K562 (cell line): ENCODE results near the gene TMEM87B. TPM values are rescaled to one million over a fixed set of nuclear protein-coding genes. Genes with fewer than 3 reads are reported as not detected.

ENCODE experiments used
- ATAC-seq: fragments of 200-7000 bp; cut with Tn5 transposase; 3 replicates; pipeline ENCODE4 v1.9.1; 2020; ENCODE audit warnings: moderate library complexity
- BruUV-seq: library from RNA; stranded (reverse); fragments of 400-500 nt; replicated peaks from 2 replicates; lab custom pipeline; 2021; lab: Mats Ljungman, UMichigan
- CTCF ChIA-PET: fragments of 300-600 bp; formaldehyde crosslinking; extraction: SDS; loops from one replicate; lab custom pipeline; 2021; ENCODE audit warnings: low intra/inter-chr PET ratio; lab: Yijun Ruan, JAX
- POLR2A ChIA-PET: fragments of 300-600, 350-650 bp; sonication (Branson Sonifier 250); formaldehyde crosslinking; extraction: SDS; loops from one replicate; lab custom pipeline; 2021; ENCODE audit warnings: antibody characterized with exemption, inconsistent platforms; lab: Yijun Ruan, JAX
- DNase-seq, 4 experiments: peaks; one replicate each; pipeline versions ENCODE4 v3.0.0 to v3.0.0-alpha.2; 2011 to 2018; ENCODE audit warnings: low spot score in 3 of 4, mixed read lengths in 3 of 4; ENCODE audit errors: extremely low read depth in 1 of 4
- FAIRE-seq: peaks from 2 replicates; lab custom pipeline; 2011; peaks lifted over from hg19 to GRCh38; lab: Jason Lieb, UNC
- H2AFZ ChIP-seq: 2 replicates; pipeline ENCODE4 v1.6.0; 2011; ENCODE audit warnings: low read depth, low read length, control low read depth, inconsistent platforms
- H3K27ac ChIP-seq: fragments of 200-600 bp; 3 replicates; pipeline ENCODE4 v1.8.0; 2011; ENCODE audit warnings: low read depth, mild to moderate bottlenecking, control low read depth, inconsistent platforms, low read length, moderate library complexity, mixed read lengths; ENCODE audit errors: extremely low read depth
- H3K27me3 ChIP-seq, 2 experiments: fragments of 300-600 bp in 1 of 2; 2 replicates in 1 of 2; 3 replicates in 1 of 2; pipeline versions ENCODE4 v1.6.0 to v1.8.0; 2011; ENCODE audit warnings: inconsistent platforms in 2 of 2, low read length in 2 of 2, mild to moderate bottlenecking in 1 of 2, mixed read lengths in 1 of 2, moderate library complexity in 1 of 2; ENCODE audit not compliant: control insufficient read depth in 2 of 2, insufficient read depth in 2 of 2
- H3K36me3 ChIP-seq: fragments of 300-600 bp; 3 replicates; pipeline ENCODE4 v1.8.0; 2011; ENCODE audit warnings: mild to moderate bottlenecking, low read length, inconsistent platforms; ENCODE audit not compliant: control insufficient read depth, insufficient read depth
- H3K4me1 ChIP-seq, 2 experiments: fragments of 200-600 bp in 1 of 2; replicated peaks in 1 of 2; 2 replicates in 1 of 2; 3 replicates in 1 of 2; pipeline versions ENCODE4 v1.5.1 to v1.8.0; 2011; ENCODE audit warnings: inconsistent platforms in 2 of 2, low read length in 2 of 2, mild to moderate bottlenecking in 1 of 2, mixed read lengths in 1 of 2, moderate library complexity in 1 of 2; ENCODE audit not compliant: control insufficient read depth in 2 of 2, insufficient read depth in 2 of 2
- H3K4me2 ChIP-seq: 2 replicates; pipeline ENCODE4 v1.6.1; 2011; ENCODE audit warnings: low read length, control low read depth, inconsistent platforms, mixed read lengths; ENCODE audit not compliant: insufficient read depth
- H3K4me3 ChIP-seq: fragments of 200-600 bp; sonication (generic), shearing (Covaris generic); 2 replicates; pipeline ENCODE4 v1.5.1; 2016; ENCODE audit warnings: control low read depth, inconsistent platforms
- H3K79me2 ChIP-seq: fragments of 200-600 bp; 3 replicates; pipeline ENCODE4 v1.8.0; 2011; ENCODE audit warnings: low read length, inconsistent platforms; ENCODE audit not compliant: control insufficient read depth, insufficient read depth
- H3K9ac ChIP-seq, 2 experiments: 2 replicates each; pipeline versions ENCODE4 v1.6.0 to v1.6.1; 2011; ENCODE audit warnings: low read depth in 2 of 2, low read length in 2 of 2, control low read depth in 1 of 2, inconsistent platforms in 1 of 2, mild to moderate bottlenecking in 1 of 2, mixed read lengths in 1 of 2; ENCODE audit not compliant: insufficient read depth in 1 of 2
- H3K9me1 ChIP-seq: one replicate; pipeline ENCODE4 v1.6.0; 2011; ENCODE audit warnings: inconsistent platforms, mild to moderate bottlenecking, low read length, moderate library complexity; ENCODE audit not compliant: control insufficient read depth, insufficient read depth
- H3K9me3 ChIP-seq: replicated peaks from 2 replicates; pipeline ENCODE4 v1.5.1; 2011; ENCODE audit warnings: low read depth, low read length, inconsistent platforms; ENCODE audit not compliant: control insufficient read depth, insufficient read depth
- H4K20me1 ChIP-seq: replicated peaks from 2 replicates; pipeline ENCODE4 v1.6.1; 2011; ENCODE audit warnings: low read length, inconsistent platforms, mixed read lengths; ENCODE audit not compliant: control insufficient read depth, insufficient read depth
- HOXB6 ChIP-seq: fragments of 250-450 bp; sonication (Bioruptor Pico); IDR thresholded peaks from 2 replicates; pipeline ENCODE4 v1.5.1; 2022; ENCODE audit warnings: mild to moderate bottlenecking, borderline replicate concordance
- L3MBTL2 ChIP-seq: fragments of 450-650 bp; IDR thresholded peaks from 2 replicates; pipeline ENCODE4 v1.6.1; 2016; ENCODE audit warnings: mild to moderate bottlenecking, moderate library complexity
- MCM3 ChIP-seq: fragments of 450-650 bp; IDR thresholded peaks from 2 replicates; pipeline ENCODE4 v1.6.1; 2016
- TAL1 ChIP-seq: fragments of 450-650 bp; IDR thresholded peaks from 2 replicates; pipeline ENCODE4 v1.6.1; 2016; ENCODE audit warnings: mild to moderate bottlenecking
- YY1 ChIP-seq, 3 experiments: IDR thresholded peaks; 2 replicates each; pipeline ENCODE4 v1.6.1; 2011; ENCODE audit warnings: low read length in 2 of 3, mild to moderate bottlenecking in 2 of 3, moderate library complexity in 2 of 3, borderline replicate concordance in 1 of 3, control low read depth in 1 of 3, low read depth in 1 of 3; ENCODE audit not compliant: insufficient read depth in 3 of 3, insufficient replicate concordance in 2 of 3, control insufficient read depth in 1 of 3, insufficient read length in 1 of 3; ENCODE audit errors: extremely low read depth in 1 of 3
- WGBS: fragments of 100-300 bp; shearing (Covaris generic); methylation state at CpG from one replicate; pipeline ENCODE4 v1.1.6; 2016; ENCODE audit warnings: low coverage, mixed read lengths; ENCODE audit not compliant: insufficient coverage; ENCODE audit errors: missing lambda C conversion rate; 5-methylcytosine and 5-hydroxymethylcytosine counted together
- in situ Hi-C: fragments of 300-500 bp; cut with MboI; formaldehyde crosslinking; loops from 4 replicates; pipeline ENCODE4 v1.15.0; 2018; ENCODE audit warnings: inconsistent platforms, mixed read lengths
- intact Hi-C: fragments of 100-400 bp; cut with micrococcal nuclease; formaldehyde crosslinking; loops from 2 replicates; pipeline ENCODE4 v1.14.2; 2022
- polyA plus RNA-seq, 8 experiments: library from polyadenylated mRNA; depleted of rRNA in 4 of 8; stranded (reverse) in 5 of 8; unstranded in 3 of 8; fragments of >200 nt; fragmentation: Nextera tagmentation in 2 of 8; fragmentation: Illumina TruSeq in 1 of 8; extraction: Ambion mirVana in 2 of 8; extraction: Trizol in 1 of 8; gene quantifications; 2 replicates each; pipeline versions ENCODE4 v1.2.1 to v1.2.3, GENCODE V29; 2011 to 2014; ENCODE audit warnings: inconsistent platforms in 1 of 8, missing spikeins in 1 of 8
- total RNA-seq, 7 experiments: library from RNA; depleted of rRNA in 6 of 7; stranded (reverse); fragments of >200 nt in 6 of 7; fragmentation: Illumina TruSeq in 2 of 7; extraction: Trizol in 2 of 7; gene quantifications; 2 replicates each; pipeline versions ENCODE4 v1.2.1 to v1.2.3, GENCODE V29; 2011 to 2021; ENCODE audit warnings: low replicate concordance in 1 of 7
- TF ChIP-seq, protein P1 (sequence below): sonication (generic); formaldehyde crosslinking; IDR thresholded peaks from 2 replicates; pipeline ENCODE4 v1.8.0; 2023; ENCODE audit warnings: missing genetic modification reagents, mild to moderate bottlenecking, borderline replicate concordance
- TF ChIP-seq, protein P2 (sequence below): sonication (generic); formaldehyde crosslinking; IDR thresholded peaks from 2 replicates; pipeline ENCODE4 v1.9.0; 2022; ENCODE audit warnings: mild to moderate bottlenecking, missing genetic modification reagents
- TF ChIP-seq, protein P3 (sequence below): sonication (generic); formaldehyde crosslinking; IDR thresholded peaks from 2 replicates; pipeline ENCODE4 v1.8.1; 2023; ENCODE audit warnings: mild to moderate bottlenecking, missing genetic modification reagents
- TF ChIP-seq, protein P4 (sequence below): fragments of 450-650 bp; IDR thresholded peaks from 2 replicates; pipeline ENCODE4 v1.6.1; 2016; ENCODE audit warnings: antibody characterized with exemption

Gene TMEM87B
- total and polyA plus RNA-seq, 9 of the 15 experiments (the other 6 are each of a cell fraction or from before 2014, with no cell fraction given), result 3.7 to 17.1 (median 11.0) TPM

DNA sequence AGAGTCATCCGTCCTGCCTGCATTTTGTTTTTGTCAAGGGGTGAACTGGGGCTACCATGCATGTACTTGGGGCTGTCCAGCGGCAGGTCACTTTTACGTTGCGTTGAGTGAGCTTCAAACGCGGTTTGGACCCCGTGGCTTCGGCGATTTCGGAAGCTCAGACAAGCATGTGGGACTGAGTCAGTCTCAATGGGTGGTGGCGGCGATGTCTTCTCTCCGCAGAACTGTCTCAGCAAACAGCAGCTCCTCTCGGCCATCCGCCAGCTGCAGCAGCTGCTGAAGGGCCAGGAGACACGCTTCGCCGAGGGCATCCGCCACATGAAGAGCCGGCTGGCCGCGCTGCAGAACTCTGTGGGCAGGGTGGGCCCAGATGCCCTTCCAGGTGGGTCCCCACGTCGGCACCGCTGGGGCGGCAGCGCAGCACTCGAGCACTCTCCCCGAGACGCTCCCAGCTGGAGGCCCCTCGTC, 104.4 kb downstream of the TMEM87B start:
- no peak overlapping the region for H3K9ac ChIP-seq
- peaks cover 20 to 61% of the 10 kb centered on the region in 2 experiments; a peak in 4 of 5 replicates for H3K27me3 ChIP-seq
- DNase-seq (no peak), FAIRE-seq (no peak), ATAC-seq (no peak)
- intact Hi-C loops (no loop called here), in situ Hi-C loops (no loop called here)
- no TSS peak for BruUV-seq
- 0 out of 2 replicates have a peak overlapping the region, but pooled peaks have one; percentile 32 for H3K4me2 ChIP-seq
- no peaks in the 10 kb centered on the region for H3K36me3 ChIP-seq
- H3K9me3 ChIP-seq, result no peaks in the 10 kb centered on the region
- no peak overlapping the region for H3K27ac ChIP-seq
- no peaks in the 10 kb centered on the region for H4K20me1 ChIP-seq
- no peak overlapping the region for H3K4me3 ChIP-seq
- ChIA-PET CTCF (no interaction called here), POLR2A (interaction anchor here (1.0 kb wide), 1 partner anchor 10 kb away, joined by 3 read pairs; no protein-coding TSS in a partner anchor)
- 0 out of 2 replicates have a peak overlapping the region, but pooled peaks have one; percentile 51 for H2AFZ ChIP-seq
- peaks cover 0 to 29% of the 10 kb centered on the region in 2 experiments; a peak in 3 of 5 replicates for H3K4me1 ChIP-seq
- 54% methylated on average over 30 of the region's 31 CpGs for WGBS
- H3K9me1 ChIP-seq, result no peaks in the 10 kb centered on the region
- no peaks in the 10 kb centered on the region for H3K79me2 ChIP-seq
- TF ChIP-seq, protein P1, sequence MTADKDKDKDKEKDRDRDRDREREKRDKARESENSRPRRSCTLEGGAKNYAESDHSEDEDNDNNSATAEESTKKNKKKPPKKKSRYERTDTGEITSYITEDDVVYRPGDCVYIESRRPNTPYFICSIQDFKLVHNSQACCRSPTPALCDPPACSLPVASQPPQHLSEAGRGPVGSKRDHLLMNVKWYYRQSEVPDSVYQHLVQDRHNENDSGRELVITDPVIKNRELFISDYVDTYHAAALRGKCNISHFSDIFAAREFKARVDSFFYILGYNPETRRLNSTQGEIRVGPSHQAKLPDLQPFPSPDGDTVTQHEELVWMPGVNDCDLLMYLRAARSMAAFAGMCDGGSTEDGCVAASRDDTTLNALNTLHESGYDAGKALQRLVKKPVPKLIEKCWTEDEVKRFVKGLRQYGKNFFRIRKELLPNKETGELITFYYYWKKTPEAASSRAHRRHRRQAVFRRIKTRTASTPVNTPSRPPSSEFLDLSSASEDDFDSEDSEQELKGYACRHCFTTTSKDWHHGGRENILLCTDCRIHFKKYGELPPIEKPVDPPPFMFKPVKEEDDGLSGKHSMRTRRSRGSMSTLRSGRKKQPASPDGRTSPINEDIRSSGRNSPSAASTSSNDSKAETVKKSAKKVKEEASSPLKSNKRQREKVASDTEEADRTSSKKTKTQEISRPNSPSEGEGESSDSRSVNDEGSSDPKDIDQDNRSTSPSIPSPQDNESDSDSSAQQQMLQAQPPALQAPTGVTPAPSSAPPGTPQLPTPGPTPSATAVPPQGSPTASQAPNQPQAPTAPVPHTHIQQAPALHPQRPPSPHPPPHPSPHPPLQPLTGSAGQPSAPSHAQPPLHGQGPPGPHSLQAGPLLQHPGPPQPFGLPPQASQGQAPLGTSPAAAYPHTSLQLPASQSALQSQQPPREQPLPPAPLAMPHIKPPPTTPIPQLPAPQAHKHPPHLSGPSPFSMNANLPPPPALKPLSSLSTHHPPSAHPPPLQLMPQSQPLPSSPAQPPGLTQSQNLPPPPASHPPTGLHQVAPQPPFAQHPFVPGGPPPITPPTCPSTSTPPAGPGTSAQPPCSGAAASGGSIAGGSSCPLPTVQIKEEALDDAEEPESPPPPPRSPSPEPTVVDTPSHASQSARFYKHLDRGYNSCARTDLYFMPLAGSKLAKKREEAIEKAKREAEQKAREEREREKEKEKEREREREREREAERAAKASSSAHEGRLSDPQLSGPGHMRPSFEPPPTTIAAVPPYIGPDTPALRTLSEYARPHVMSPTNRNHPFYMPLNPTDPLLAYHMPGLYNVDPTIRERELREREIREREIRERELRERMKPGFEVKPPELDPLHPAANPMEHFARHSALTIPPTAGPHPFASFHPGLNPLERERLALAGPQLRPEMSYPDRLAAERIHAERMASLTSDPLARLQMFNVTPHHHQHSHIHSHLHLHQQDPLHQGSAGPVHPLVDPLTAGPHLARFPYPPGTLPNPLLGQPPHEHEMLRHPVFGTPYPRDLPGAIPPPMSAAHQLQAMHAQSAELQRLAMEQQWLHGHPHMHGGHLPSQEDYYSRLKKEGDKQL, result no peak
- TF ChIP-seq TAL1, result no peak
- TF ChIP-seq YY1 (IDR thresholded peaks at IDR 0.05; ENCODE audit: borderline replicate concordance in 1 of 3, control insufficient read depth in 1 of 3, extremely low read depth in 1 of 3, insufficient read depth in 3 of 3, insufficient read length in 1 of 3, insufficient replicate concordance in 2 of 3, low read depth in 1 of 3, low read length in 2 of 3), result no peak
- TF ChIP-seq L3MBTL2, result peak; percentile 25; the same call in 1 of the 2 replicates
- TF ChIP-seq, protein P2, sequence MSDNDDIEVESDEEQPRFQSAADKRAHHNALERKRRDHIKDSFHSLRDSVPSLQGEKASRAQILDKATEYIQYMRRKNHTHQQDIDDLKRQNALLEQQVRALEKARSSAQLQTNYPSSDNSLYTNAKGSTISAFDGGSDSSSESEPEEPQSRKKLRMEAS (CRISPR knock-in tag), result no peak
- TF ChIP-seq, protein P3, sequence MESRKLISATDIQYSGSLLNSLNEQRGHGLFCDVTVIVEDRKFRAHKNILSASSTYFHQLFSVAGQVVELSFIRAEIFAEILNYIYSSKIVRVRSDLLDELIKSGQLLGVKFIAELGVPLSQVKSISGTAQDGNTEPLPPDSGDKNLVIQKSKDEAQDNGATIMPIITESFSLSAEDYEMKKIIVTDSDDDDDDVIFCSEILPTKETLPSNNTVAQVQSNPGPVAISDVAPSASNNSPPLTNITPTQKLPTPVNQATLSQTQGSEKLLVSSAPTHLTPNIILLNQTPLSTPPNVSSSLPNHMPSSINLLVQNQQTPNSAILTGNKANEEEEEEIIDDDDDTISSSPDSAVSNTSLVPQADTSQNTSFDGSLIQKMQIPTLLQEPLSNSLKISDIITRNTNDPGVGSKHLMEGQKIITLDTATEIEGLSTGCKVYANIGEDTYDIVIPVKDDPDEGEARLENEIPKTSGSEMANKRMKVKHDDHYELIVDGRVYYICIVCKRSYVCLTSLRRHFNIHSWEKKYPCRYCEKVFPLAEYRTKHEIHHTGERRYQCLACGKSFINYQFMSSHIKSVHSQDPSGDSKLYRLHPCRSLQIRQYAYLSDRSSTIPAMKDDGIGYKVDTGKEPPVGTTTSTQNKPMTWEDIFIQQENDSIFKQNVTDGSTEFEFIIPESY, result peak; percentile 73
- no peak for TF ChIP-seq HOXB6 (CRISPR knock-in tag)
- TF ChIP-seq MCM3, result no peak
- TF ChIP-seq, protein P4, sequence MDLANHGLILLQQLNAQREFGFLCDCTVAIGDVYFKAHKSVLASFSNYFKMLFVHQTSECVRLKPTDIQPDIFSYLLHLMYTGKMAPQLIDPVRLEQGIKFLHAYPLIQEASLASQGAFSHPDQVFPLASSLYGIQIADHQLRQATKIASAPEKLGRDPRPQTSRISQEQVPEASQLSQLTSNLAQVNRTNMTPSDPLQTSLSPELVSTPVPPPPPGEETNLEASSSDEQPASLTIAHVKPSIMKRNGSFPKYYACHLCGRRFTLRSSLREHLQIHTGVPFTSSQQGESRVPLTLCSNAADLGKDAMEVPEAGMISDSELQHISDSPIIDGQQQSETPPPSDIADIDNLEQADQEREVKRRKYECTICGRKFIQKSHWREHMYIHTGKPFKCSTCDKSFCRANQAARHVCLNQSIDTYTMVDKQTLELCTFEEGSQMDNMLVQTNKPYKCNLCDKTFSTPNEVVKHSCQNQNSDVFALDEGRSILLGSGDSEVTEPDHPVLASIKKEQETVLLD, result no peak
